Measurements from ENCODE around the gene HS6ST3. TPM values are rescaled to one million over a fixed set of nuclear protein-coding genes. Genes with fewer than 3 reads are reported as not detected.

Gene HS6ST3
- total RNA-seq, 1 experiment from 2014 or later = not detected

- H3K4me3 Mint-ChIP-seq (ENCODE audit: unreplicated experiment) = no peak overlapping the region
- no peak for DNase-seq
- intact Hi-C loops (cut with micrococcal nuclease; ENCODE audit: unreplicated experiment) = no loop called here
- no peaks in the 10 kb centered on the region for H3K9me3 Mint-ChIP-seq (ENCODE audit: unreplicated experiment)
- H3K27ac Mint-ChIP-seq (ENCODE audit: unreplicated experiment) = no peak overlapping the region
- CTCF ChIA-PET = no interaction called here
- no peaks in the 10 kb centered on the region for H3K36me3 Mint-ChIP-seq (ENCODE audit: insufficient read depth, unreplicated experiment)
- POLR2A ChIA-PET = no interaction called here
- no TSS peak for BruUV-seq (replicated peaks)
- H3K36me3 ChIP-seq (ENCODE audit: control insufficient read depth, insufficient read depth, low read length) = no peaks in the 10 kb centered on the region
- H3K9me3 ChIP-seq = no peaks in the 10 kb centered on the region
- no peak for TF ChIP-seq CTCF (IDR thresholded peaks at IDR 0.05; ENCODE audit: insufficient read depth in 1 of 2, low read depth in 1 of 2, low read length in 1 of 2, severe bottlenecking in 1 of 2, unreplicated experiment in 1 of 2)
- no peaks in the 10 kb centered on the region for H3K27me3 ChIP-seq (replicated peaks; ENCODE audit: control insufficient read depth, insufficient read depth, low read length)
- H3K27me3 Mint-ChIP-seq (ENCODE audit: insufficient read depth, unreplicated experiment) = peaks cover 22% of the 10 kb centered on the region
- no peaks in the 10 kb centered on the region for H3K4me1 ChIP-seq
- no peak overlapping the region for H3K4me3 ChIP-seq (ENCODE audit: low read depth, low read length)
- H3K4me1 Mint-ChIP-seq (ENCODE audit: low read depth, unreplicated experiment) = no peaks in the 10 kb centered on the region
These were observed 195.1 kb downstream of the HS6ST3 start for GRCh38 chr13:96284971-96285370.

GRCh38 chr13:96285729-96286128 is 195.8 kb downstream of the HS6ST3 start:
- Histone ChIP-seq H3K4me3 (ENCODE audit: low read depth, low read length) (no peak overlapping the region), H3K27me3 (replicated peaks; ENCODE audit: control insufficient read depth, insufficient read depth, low read length) (no peaks in the 10 kb centered on the region), H3K4me1 (no peaks in the 10 kb centered on the region), H3K36me3 (ENCODE audit: control insufficient read depth, insufficient read depth, low read length) (no peaks in the 10 kb centered on the region), H3K9me3 (no peaks in the 10 kb centered on the region)
- Mint-ChIP-seq H3K36me3 (ENCODE audit: insufficient read depth, unreplicated experiment) (no peaks in the 10 kb centered on the region), H3K27me3 (ENCODE audit: insufficient read depth, unreplicated experiment) (peaks cover 25% of the 10 kb centered on the region), H3K9me3 (ENCODE audit: unreplicated experiment) (no peaks in the 10 kb centered on the region), H3K27ac (ENCODE audit: unreplicated experiment) (no peak overlapping the region), H3K4me3 (ENCODE audit: unreplicated experiment) (no peak overlapping the region), H3K4me1 (ENCODE audit: low read depth, unreplicated experiment) (no peaks in the 10 kb centered on the region)
- no TSS peak for BruUV-seq (replicated peaks)
- intact Hi-C loops (cut with micrococcal nuclease; ENCODE audit: unreplicated experiment) = no loop called here
- ChIA-PET POLR2A (no interaction called here), CTCF (no interaction called here)
- no peak for DNase-seq
- TF ChIP-seq CTCF (IDR thresholded peaks at IDR 0.05; ENCODE audit: insufficient read depth in 1 of 2, low read depth in 1 of 2, low read length in 1 of 2, severe bottlenecking in 1 of 2, unreplicated experiment in 1 of 2) = no peak

GRCh38 chr13:96294930-96295881 is 205.3 kb downstream of the HS6ST3 start:
- H3K9me3 Mint-ChIP-seq (ENCODE audit: unreplicated experiment) = peaks cover 13% of the 10 kb centered on the region
- POLR2A ChIA-PET = interaction anchor here (0.5 kb wide), 1 partner anchor 17 kb away, joined by 3 read pairs; no protein-coding TSS in a partner anchor

More at GRCh38 chr13:96294930-96295881, 205.3 kb downstream of the HS6ST3 start:
- CTCF ChIA-PET = no interaction called here
- no peak overlapping the region for H3K4me3 ChIP-seq (ENCODE audit: low read depth, low read length)
- peaks cover 20% of the 10 kb centered on the region for H3K27me3 Mint-ChIP-seq (ENCODE audit: insufficient read depth, unreplicated experiment)
- no peaks in the 10 kb centered on the region for H3K36me3 Mint-ChIP-seq (ENCODE audit: insufficient read depth, unreplicated experiment)
- no peaks in the 10 kb centered on the region for H3K4me1 Mint-ChIP-seq (ENCODE audit: low read depth, unreplicated experiment)
- DNase-seq = no peak
- no peaks in the 10 kb centered on the region for H3K36me3 ChIP-seq (ENCODE audit: control insufficient read depth, insufficient read depth, low read length)
- no peak for TF ChIP-seq CTCF (IDR thresholded peaks at IDR 0.05; ENCODE audit: insufficient read depth in 1 of 2, low read depth in 1 of 2, low read length in 1 of 2, severe bottlenecking in 1 of 2, unreplicated experiment in 1 of 2)
- no peaks in the 10 kb centered on the region for H3K27me3 ChIP-seq (replicated peaks; ENCODE audit: control insufficient read depth, insufficient read depth, low read length)
- H3K4me1 ChIP-seq = no peaks in the 10 kb centered on the region
- no peaks in the 10 kb centered on the region for H3K9me3 ChIP-seq
- H3K27ac Mint-ChIP-seq (ENCODE audit: unreplicated experiment) = no peak overlapping the region
- intact Hi-C loops (cut with micrococcal nuclease; ENCODE audit: unreplicated experiment) = no loop called here
- no peak overlapping the region for H3K4me3 Mint-ChIP-seq (ENCODE audit: unreplicated experiment)
- BruUV-seq (replicated peaks) = no TSS peak
